Activated CD4-positive, alpha-beta T cell treated with anti-CD3 and anti-CD28 coated beads, Interleukin-2, amount 50 U/mL, for 24 hours (primary cell): ENCODE data around the gene SORCS2.

Experiments used
- DNase-seq, 2 donors: peaks; one replicate each; pipeline ENCODE4 v3.0.0-alpha.2; 2020; ENCODE audit warnings: low read depth in 1 of 2, low spot score in 1 of 2

Gene SORCS2

GRCh38 chr4:7750523-7750922 is 558.2 kb downstream of the SORCS2 start:
- DNase-seq, result no peak

GRCh38 chr4:7750972-7751371 is 558.6 kb downstream of the SORCS2 start:
- DNase-seq, result no peak

GRCh38 chr4:7752649-7753048 is 560.3 kb downstream of the SORCS2 start:
- no peak for DNase-seq

- DNase-seq, result no peak
Measured at GRCh38 chr4:7753271-7753670, 560.9 kb downstream of the SORCS2 start.

- no peak for DNase-seq
Measured at GRCh38 chr4:7753931-7754465, 561.7 kb downstream of the SORCS2 start.

GRCh38 chr4:7754565-7755262 is 562.4 kb downstream of the SORCS2 start:
- no peak for DNase-seq

GRCh38 chr4:7755561-7755960 is 563.2 kb downstream of the SORCS2 start:
- no peak for DNase-seq

GRCh38 chr4:7756071-7756470 is 563.7 kb downstream of the SORCS2 start:
- no peak for DNase-seq

GRCh38 chr4:7756561-7757355 is 564.4 kb downstream of the SORCS2 start:
- DNase-seq, result no peak

GRCh38 chr4:7757501-7758471 is 565.4 kb downstream of the SORCS2 start:
- no peak for DNase-seq

- DNase-seq, result no peak
Measured at GRCh38 chr4:7758476-7758875, 566.1 kb downstream of the SORCS2 start.

- DNase-seq, result peak; percentile 16 to 62
Measured at GRCh38 chr4:7759216-7759615, 566.9 kb downstream of the SORCS2 start.

- DNase-seq, result no peak
Measured at GRCh38 chr4:7759635-7760034, 567.3 kb downstream of the SORCS2 start.

GRCh38 chr4:7760228-7760627 is 567.9 kb downstream of the SORCS2 start:
- no peak for DNase-seq

- DNase-seq, result no peak
Measured at GRCh38 chr4:7760706-7761105, 568.4 kb downstream of the SORCS2 start.

- no peak for DNase-seq
Measured at GRCh38 chr4:7761312-7761711, 569.0 kb downstream of the SORCS2 start.

GRCh38 chr4:7761720-7762119 is 569.4 kb downstream of the SORCS2 start:
- DNase-seq, result peak; percentile 15 to 50

GRCh38 chr4:7762376-7763030 is 570.2 kb downstream of the SORCS2 start:
- DNase-seq, result no peak

- no peak for DNase-seq
Measured at GRCh38 chr4:7763106-7763505, 570.8 kb downstream of the SORCS2 start.

- DNase-seq, result no peak
Measured at GRCh38 chr4:7763788-7764187, 571.5 kb downstream of the SORCS2 start.

GRCh38 chr4:7764466-7764865 is 572.1 kb downstream of the SORCS2 start:
- DNase-seq, result no peak
